Uterus (tissue), 4 donors: Measurements from ENCODE around the gene TMEM269. TPM values are rescaled to one million over a fixed set of nuclear protein-coding genes. Genes with fewer than 3 reads are reported as not detected.

Experiments used
- DNase-seq, 2 donors: peaks; one replicate each; pipeline ENCODE4 v3.0.0-alpha.2; 2019 to 2020
- H3K27ac ChIP-seq, 2 donors: fragments of 200-600 bp; sonication (generic); 1 replicate in 1 of 2; 2 replicates in 1 of 2; pipeline ENCODE4 v1.5.1; 2016 to 2018
- H3K27me3 ChIP-seq, 2 donors: fragments of 200-600 bp; sonication (generic); one replicate each; pipeline ENCODE4 v1.5.1; 2018 to 2019; ENCODE audit warnings: control low read depth in 1 of 2
- H3K36me3 ChIP-seq, 2 donors: fragments of 200-600 bp; sonication (generic); one replicate each; pipeline ENCODE4 v1.5.1; 2019; ENCODE audit warnings: control low read depth in 1 of 2
- H3K4me1 ChIP-seq, 2 donors: fragments of 200-600 bp; sonication (generic); one replicate each; pipeline ENCODE4 v1.5.1; 2018 to 2019; ENCODE audit warnings: control low read depth in 1 of 2
- H3K4me3 ChIP-seq, 2 donors: fragments of 200-600 bp; sonication (generic); 1 replicate in 1 of 2; 2 replicates in 1 of 2; pipeline ENCODE4 v1.5.1; 2018 to 2019; ENCODE audit warnings: mild to moderate bottlenecking in 1 of 2
- H3K9me3 ChIP-seq, 2 donors: fragments of 200-600 bp; sonication (generic); one replicate each; pipeline ENCODE4 v1.5.1; 2019; ENCODE audit warnings: control low read depth in 1 of 2
- CTCF ChIP-seq, 4 experiments: fragments of 200-600 bp in 2 of 4; fragments of 450-650 bp in 2 of 4; sonication (generic) in 2 of 4; IDR thresholded peaks; one replicate each; pipeline ENCODE4 v1.5.1; 2016 to 2019; ENCODE audit warnings: antibody characterized with exemption in 4 of 4, mild to moderate bottlenecking in 2 of 4, moderate library complexity in 1 of 4
- POLR2A ChIP-seq, 2 donors: fragments of 450-650 bp; IDR thresholded peaks; one replicate each; pipeline ENCODE4 v1.6.1; 2016; ENCODE audit warnings: antibody characterized with exemption in 2 of 2, mild to moderate bottlenecking in 1 of 2, moderate library complexity in 1 of 2
- intact Hi-C: fragments of 100-400 bp; cut with DNase I; formaldehyde crosslinking; loops from one replicate; pipeline ENCODE4 v1.15.1; 2023; ENCODE audit warnings: low total_unique reads
- total RNA-seq, 4 donors: library from RNA; depleted of rRNA in 3 of 4; stranded (reverse); fragments of >200 nt in 3 of 4; gene quantifications; one replicate each; pipeline versions ENCODE4 v1.1.0 to v1.2.4, GENCODE V29; 2014 to 2023
- donor health status: DM: yes; HTN: yes; CAD: no.

Gene TMEM269
- total RNA-seq, 4 donors from 2014 or later: 0.07 to 1.1 TPM; not detected in 2

- H3K27ac ChIP-seq: peak overlapping the region; percentile 92 to 94
- no peaks in the 10 kb centered on the region for H3K27me3 ChIP-seq
- H3K36me3 ChIP-seq: no peaks in the 10 kb centered on the region
- H3K4me1 ChIP-seq: no peaks in the 10 kb centered on the region
- no peak for DNase-seq
- peak overlapping the region; percentile 97 to 99 for H3K4me3 ChIP-seq
- no peak for TF ChIP-seq POLR2A (IDR thresholded peaks at IDR 0.05)
- no peak for TF ChIP-seq CTCF (IDR thresholded peaks at IDR 0.05)
- H3K9me3 ChIP-seq: no peaks in the 10 kb centered on the region
- intact Hi-C loops: no loop called here
Measured at GRCh38 chr1:42847111-42847595, 62.4 kb downstream of the TMEM269 start.

GRCh38 chr1:42847721-42848460 is 63.1 kb downstream of the TMEM269 start:
- Histone ChIP-seq H3K27me3 (no peaks in the 10 kb centered on the region), H3K9me3 (no peaks in the 10 kb centered on the region), H3K4me1 (no peaks in the 10 kb centered on the region), H3K27ac (no peak overlapping the region), H3K36me3 (no peaks in the 10 kb centered on the region), H3K4me3 (no peak overlapping the region)
- intact Hi-C loops: no loop called here
- DNase-seq: no peak
- no peak for TF ChIP-seq POLR2A (IDR thresholded peaks at IDR 0.05)
- no peak for TF ChIP-seq CTCF (IDR thresholded peaks at IDR 0.05)

- DNase-seq: no peak
- no peaks in the 10 kb centered on the region for H3K27me3 ChIP-seq
- no peaks in the 10 kb centered on the region for H3K4me1 ChIP-seq
- H3K9me3 ChIP-seq: no peaks in the 10 kb centered on the region
- H3K27ac ChIP-seq: no peak overlapping the region
- TF ChIP-seq POLR2A (IDR thresholded peaks at IDR 0.05): no peak
- no peak overlapping the region for H3K4me3 ChIP-seq
- intact Hi-C loops: no loop called here
- no peaks in the 10 kb centered on the region for H3K36me3 ChIP-seq
Measured at GRCh38 chr1:42848823-42849537, 64.2 kb downstream of the TMEM269 start.

- Histone ChIP-seq H3K4me3 (no peak overlapping the region), H3K36me3 (no peaks in the 10 kb centered on the region), H3K27me3 (no peaks in the 10 kb centered on the region), H3K27ac (no peak overlapping the region), H3K4me1 (no peaks in the 10 kb centered on the region), H3K9me3 (no peaks in the 10 kb centered on the region)
- TF ChIP-seq POLR2A (IDR thresholded peaks at IDR 0.05) (no peak), CTCF (IDR thresholded peaks at IDR 0.05) (no peak)
- intact Hi-C loops: no loop called here
- DNase-seq: no peak
Measured at GRCh38 chr1:42849944-42850343, 65.2 kb downstream of the TMEM269 start.

Other genes with a start within 250 kb of the TMEM269 start
- 10 to 100 TPM in 3 of 4 donors, 1 to 10 TPM in 1; 2.6 to 48.4 (median 36.3) TPM for gene PPIH, start 126.6 kb upstream of the TMEM269 start, total RNA-seq
- gene YBX1, start 102.6 kb upstream of the TMEM269 start, total RNA-seq: 100 to 1,000 TPM; 282 to 387 (median 333) TPM
- under 1 TPM in 1 of 4 donors, not detected in 3; 0.28 TPM for gene CLDN19, start 44.8 kb upstream of the TMEM269 start, total RNA-seq
- gene P3H1, start 18.0 kb upstream of the TMEM269 start, total RNA-seq: 100 to 1,000 TPM in 1 of 4 donors, 10 to 100 TPM in 3; 11.5 to 119 (median 34.7) TPM
- gene C1orf50, start 17.7 kb upstream of the TMEM269 start, total RNA-seq: 1 to 10 TPM in 2 of 4 donors, under 1 TPM in 1, not detected in 1; 0.26 to 6.7 (median 5.7) TPM
- gene ERMAP, start 32.1 kb downstream of the TMEM269 start, total RNA-seq: 10 to 100 TPM in 2 of 4 donors, 1 to 10 TPM in 1, under 1 TPM in 1; 0.59 to 16.0 (median 7.6) TPM
- 10 to 100 TPM; 13.1 to 27.4 (median 23.1) TPM for gene SVBP, start 32.4 kb downstream of the TMEM269 start, total RNA-seq
- 10 to 100 TPM in 3 of 4 donors, 1 to 10 TPM in 1; 4.7 to 24.1 (median 15.2) TPM for gene ZNF691, start 61.6 kb downstream of the TMEM269 start, total RNA-seq
- gene SLC2A1, start 173.9 kb downstream of the TMEM269 start, total RNA-seq: 10 to 100 TPM in 3 of 4 donors, 1 to 10 TPM in 1; 4.6 to 76.2 (median 28.2) TPM